Gastroesophageal sphincter (tissue), 4 donors: ENCODE data around the gene LETM1. TPM values are rescaled to one million over a fixed set of nuclear protein-coding genes. Genes with fewer than 3 reads are reported as not detected.

ENCODE experiments used
- ATAC-seq: fragments of 150-250 bp; one replicate; pipeline ENCODE4 v1.9.1; 2016; ENCODE audit warnings: mild to moderate bottlenecking, moderate library complexity
- H3K27ac ChIP-seq, 4 donors: fragments of 200-600 bp; sonication (generic) in 3 of 4; 1 replicate in 3 of 4; 2 replicates in 1 of 4; pipeline ENCODE4 v1.5.1; 2016 to 2019
- H3K27me3 ChIP-seq: fragments of 200-600 bp; sonication (generic); one replicate; pipeline ENCODE4 v1.5.1; 2019
- H3K36me3 ChIP-seq, 2 donors: fragments of 200-600 bp; sonication (generic); one replicate each; pipeline ENCODE4 v1.5.1; 2019; ENCODE audit warnings: control low read depth in 1 of 2
- H3K4me1 ChIP-seq, 3 donors: fragments of 200-600 bp; sonication (generic); 1 replicate in 2 of 3; 2 replicates in 1 of 3; pipeline ENCODE4 v1.5.1; 2016 to 2019; ENCODE audit warnings: control low read depth in 2 of 3
- H3K4me3 ChIP-seq, 2 donors: fragments of 200-600 bp; sonication (generic); one replicate each; pipeline ENCODE4 v1.5.1; 2019; ENCODE audit warnings: mild to moderate bottlenecking in 1 of 2, moderate library complexity in 1 of 2
- H3K9me3 ChIP-seq, 3 donors: fragments of 200-600 bp; sonication (generic); one replicate each; pipeline ENCODE4 v1.5.1; 2017 to 2019; ENCODE audit warnings: control low read depth in 2 of 3
- EP300 ChIP-seq: sonication (generic); formaldehyde crosslinking; IDR thresholded peaks from one replicate; pipeline ENCODE4 v1.6.1; 2017; ENCODE audit warnings: antibody characterized with exemption, mild to moderate bottlenecking
- POLR2A ChIP-seq, 2 donors: fragments of 450-650 bp; IDR thresholded peaks; one replicate each; pipeline ENCODE4 v1.6.1; 2017; ENCODE audit warnings: antibody characterized with exemption in 2 of 2, mild to moderate bottlenecking in 2 of 2, moderate library complexity in 1 of 2
- POLR2AphosphoS5 ChIP-seq: sonication (generic); formaldehyde crosslinking; IDR thresholded peaks from one replicate; pipeline ENCODE4 v1.6.1; 2017; ENCODE audit warnings: antibody characterized with exemption
- WGBS, 2 donors: methylation state at CpG; one replicate each; pipeline ENCODE4 v1.1.5; 2018; ENCODE audit warnings: low coverage in 1 of 2; 5-methylcytosine and 5-hydroxymethylcytosine counted together
- total RNA-seq, 4 donors: library from RNA; depleted of rRNA; stranded (reverse); fragments of >200 nt; gene quantifications; one replicate each; pipeline ENCODE4 v1.1.0, GENCODE V29; 2016
- TF ChIP-seq, protein P1 (sequence below), 4 experiments: fragments of 200-600 bp in 2 of 4; fragments of 450-650 bp in 2 of 4; sonication (generic) in 1 of 4; IDR thresholded peaks; one replicate each; pipeline ENCODE4 v1.5.1; 2017 to 2019; ENCODE audit warnings: antibody characterized with exemption in 4 of 4, mild to moderate bottlenecking in 2 of 4, moderate library complexity in 2 of 4

The LETM1 gene
- total RNA-seq, 4 donors from 2014 or later = 24.0 to 29.2 (median 26.9) TPM

DNA sequence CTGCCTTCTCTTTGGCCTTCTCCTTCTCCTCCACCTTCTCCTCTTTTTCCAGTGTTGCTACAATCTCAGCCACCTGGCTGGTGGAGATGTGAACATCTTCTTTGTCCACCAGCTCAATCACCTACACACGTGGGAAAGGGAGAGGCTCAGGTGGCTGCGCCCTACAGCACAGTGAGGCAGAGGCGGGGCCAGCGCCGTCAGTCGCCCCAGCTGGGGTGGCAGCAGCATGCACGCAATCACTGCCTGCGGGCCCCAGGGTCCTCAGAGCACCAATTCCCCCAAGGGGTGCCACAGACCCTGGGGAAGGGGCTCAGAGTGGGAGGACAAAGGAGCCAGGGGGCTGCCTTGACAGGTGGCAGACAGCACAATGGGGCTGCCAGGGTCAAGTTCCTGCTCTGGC lies 41.5 kb downstream of the LETM1 start:
- Histone ChIP-seq H3K36me3 (peaks cover 0 to 84% of the 10 kb centered on the region in 2 donors), H3K9me3 (no peaks in the 10 kb centered on the region), H3K4me3 (no peak overlapping the region), H3K4me1 (no peaks in the 10 kb centered on the region), H3K27ac (no peak overlapping the region), H3K27me3 (no peaks in the 10 kb centered on the region)
- TF ChIP-seq EP300 = no peak
- no peak for TF ChIP-seq POLR2A (IDR thresholded peaks at IDR 0.05)
- TF ChIP-seq, protein P1, sequence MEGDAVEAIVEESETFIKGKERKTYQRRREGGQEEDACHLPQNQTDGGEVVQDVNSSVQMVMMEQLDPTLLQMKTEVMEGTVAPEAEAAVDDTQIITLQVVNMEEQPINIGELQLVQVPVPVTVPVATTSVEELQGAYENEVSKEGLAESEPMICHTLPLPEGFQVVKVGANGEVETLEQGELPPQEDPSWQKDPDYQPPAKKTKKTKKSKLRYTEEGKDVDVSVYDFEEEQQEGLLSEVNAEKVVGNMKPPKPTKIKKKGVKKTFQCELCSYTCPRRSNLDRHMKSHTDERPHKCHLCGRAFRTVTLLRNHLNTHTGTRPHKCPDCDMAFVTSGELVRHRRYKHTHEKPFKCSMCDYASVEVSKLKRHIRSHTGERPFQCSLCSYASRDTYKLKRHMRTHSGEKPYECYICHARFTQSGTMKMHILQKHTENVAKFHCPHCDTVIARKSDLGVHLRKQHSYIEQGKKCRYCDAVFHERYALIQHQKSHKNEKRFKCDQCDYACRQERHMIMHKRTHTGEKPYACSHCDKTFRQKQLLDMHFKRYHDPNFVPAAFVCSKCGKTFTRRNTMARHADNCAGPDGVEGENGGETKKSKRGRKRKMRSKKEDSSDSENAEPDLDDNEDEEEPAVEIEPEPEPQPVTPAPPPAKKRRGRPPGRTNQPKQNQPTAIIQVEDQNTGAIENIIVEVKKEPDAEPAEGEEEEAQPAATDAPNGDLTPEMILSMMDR (IDR thresholded peaks at IDR 0.05) = no peak
- TF ChIP-seq POLR2AphosphoS5 = no peak
- WGBS, 2 donors = 86% methylated on average over 2 of the region's 8 CpGs; no CpG with 5 or more reads in 1 of the 2 donors
- no peak for ATAC-seq

DNA sequence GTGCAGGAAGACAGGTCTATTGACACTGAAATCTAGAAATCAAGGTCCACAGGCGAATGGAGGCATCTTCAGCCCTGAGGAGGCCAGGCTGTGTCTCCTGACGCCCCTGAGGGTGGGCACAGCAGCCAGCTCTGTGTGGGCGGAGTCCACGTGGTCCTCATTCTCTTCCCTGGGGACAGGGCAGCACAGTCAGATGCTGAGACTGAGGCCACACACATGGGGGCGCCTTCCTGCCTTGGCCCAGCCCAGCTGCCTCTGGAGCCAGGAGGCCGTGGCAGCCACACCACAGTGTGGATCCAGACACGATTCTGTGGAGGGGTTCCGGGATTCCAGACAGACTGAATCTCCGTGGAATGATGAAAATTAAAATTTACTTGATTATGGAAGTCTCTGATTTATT lies 42.0 kb downstream of the LETM1 start:
- no peak for ATAC-seq
- no peaks in the 10 kb centered on the region for H3K27me3 ChIP-seq
- H3K4me1 ChIP-seq = no peaks in the 10 kb centered on the region
- H3K9me3 ChIP-seq = no peaks in the 10 kb centered on the region
- 54% methylated on average over 4 of the region's 9 CpGs; no CpG with 5 or more reads in 1 of the 2 donors for WGBS, 2 donors
- no peak overlapping the region for H3K4me3 ChIP-seq
- H3K36me3 ChIP-seq = peaks cover 0 to 79% of the 10 kb centered on the region in 2 donors
- TF ChIP-seq EP300 = no peak
- TF ChIP-seq POLR2A (IDR thresholded peaks at IDR 0.05) = no peak
- TF ChIP-seq, protein P1 (IDR thresholded peaks at IDR 0.05) = no peak
- TF ChIP-seq POLR2AphosphoS5 = no peak
- H3K27ac ChIP-seq = no peak overlapping the region

DNA sequence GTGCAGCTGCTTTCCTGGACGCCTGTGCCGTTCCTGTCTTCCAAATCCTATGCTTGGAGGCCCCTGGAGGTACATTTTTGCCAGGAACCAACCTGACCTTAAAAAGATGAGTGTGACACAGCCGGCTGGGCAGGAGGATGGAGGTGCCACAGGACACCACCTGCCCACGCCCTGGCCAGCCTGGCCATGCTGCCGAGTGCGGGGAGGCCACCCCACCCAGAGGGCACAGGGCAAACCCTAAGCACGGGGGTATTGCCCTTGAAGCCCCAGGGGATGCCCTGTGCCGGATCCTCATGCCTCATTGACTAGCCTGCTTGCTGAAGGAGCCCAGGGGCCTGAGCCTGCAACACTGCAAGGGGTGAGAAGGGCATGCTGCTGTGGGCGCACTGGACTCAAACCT lies 42.7 kb downstream of the LETM1 start:
- Histone ChIP-seq H3K27ac (no peak overlapping the region), H3K36me3 (peaks cover 0 to 72% of the 10 kb centered on the region in 2 donors), H3K9me3 (no peaks in the 10 kb centered on the region), H3K4me1 (no peaks in the 10 kb centered on the region), H3K27me3 (no peaks in the 10 kb centered on the region), H3K4me3 (no peak overlapping the region)
- 56 to 76% methylated on average over 3 of the region's 9 CpGs for WGBS, 2 donors
- no peak for TF ChIP-seq POLR2A (IDR thresholded peaks at IDR 0.05)
- no peak for TF ChIP-seq POLR2AphosphoS5
- TF ChIP-seq, protein P1 (IDR thresholded peaks at IDR 0.05) = no peak
- TF ChIP-seq EP300 = no peak
- ATAC-seq = no peak

DNA sequence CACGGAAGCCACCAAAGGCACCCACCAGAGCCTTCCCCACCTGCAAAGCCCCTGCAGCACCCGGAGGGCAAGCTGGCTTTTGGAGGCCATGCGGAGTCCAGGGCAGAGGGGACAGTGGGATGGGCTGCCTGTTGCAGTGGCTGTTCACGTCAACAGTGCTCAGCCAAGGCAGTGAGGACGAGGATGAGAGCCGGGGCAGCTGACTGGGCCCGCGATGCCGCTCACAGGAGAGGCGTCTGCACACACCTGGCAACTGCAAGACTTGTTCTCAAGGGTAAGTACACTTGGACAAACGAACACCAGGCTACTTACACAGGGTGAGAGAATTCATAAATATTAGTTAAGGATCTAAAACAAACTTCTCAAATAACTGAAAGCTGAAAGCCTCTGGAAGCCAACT lies 43.2 kb downstream of the LETM1 start:
- Histone ChIP-seq H3K4me1 (no peaks in the 10 kb centered on the region), H3K9me3 (no peaks in the 10 kb centered on the region), H3K27me3 (no peaks in the 10 kb centered on the region), H3K4me3 (no peak overlapping the region), H3K27ac (no peak overlapping the region), H3K36me3 (peaks cover 0 to 67% of the 10 kb centered on the region in 2 donors)
- WGBS, 2 donors = 50 to 75% methylated on average over 2 to 5 of the region's 11 CpGs
- TF ChIP-seq, protein P1 (IDR thresholded peaks at IDR 0.05) = no peak
- TF ChIP-seq POLR2A (IDR thresholded peaks at IDR 0.05) = no peak
- no peak for TF ChIP-seq POLR2AphosphoS5
- no peak for TF ChIP-seq EP300
- no peak for ATAC-seq

DNA sequence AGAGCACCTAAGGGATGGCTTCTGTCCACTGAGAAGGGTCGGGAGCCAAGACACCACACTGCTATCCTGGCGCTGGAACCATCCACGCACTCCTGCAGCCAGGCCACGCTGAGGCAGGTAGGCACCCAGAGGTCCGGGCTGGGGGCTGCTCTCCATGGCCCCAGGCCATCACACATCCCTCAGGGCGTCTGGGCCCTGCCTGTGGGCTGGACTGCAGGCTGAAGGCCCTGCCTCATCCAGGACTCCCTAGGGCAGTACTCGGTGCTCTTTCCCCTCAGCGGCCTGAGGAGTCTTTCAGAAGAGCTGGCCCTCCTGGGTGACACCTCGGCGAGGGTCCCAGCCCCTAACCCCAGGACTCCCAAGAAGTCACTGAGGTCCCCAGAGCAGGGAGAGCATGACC lies 45.2 kb downstream of the LETM1 start:
- no CpG with 5 or more reads among the region's 10 CpGs for WGBS, 2 donors
- ATAC-seq = no peak
- peaks cover 0 to 47% of the 10 kb centered on the region in 2 donors for H3K36me3 ChIP-seq

More for the DNA sequence above, 45.2 kb downstream of the LETM1 start:
- Histone ChIP-seq H3K9me3 (no peaks in the 10 kb centered on the region), H3K4me3 (no peak overlapping the region), H3K27ac (no peak overlapping the region), H3K4me1 (no peaks in the 10 kb centered on the region), H3K27me3 (peaks cover 14% of the 10 kb centered on the region)
- no peak for TF ChIP-seq POLR2AphosphoS5
- TF ChIP-seq, protein P1 (IDR thresholded peaks at IDR 0.05) = no peak
- TF ChIP-seq EP300 = no peak
- TF ChIP-seq POLR2A (IDR thresholded peaks at IDR 0.05) = no peak
